Activated CD4-positive, alpha-beta T cell treated with anti-CD3 and anti-CD28 coated beads for 36 hours (primary cell): ENCODE results near the gene NPHP4. TPM values are rescaled to one million over a fixed set of nuclear protein-coding genes. Genes with fewer than 3 reads are reported as not detected.

Experiments
- ATAC-seq: fragments of 200-7000 bp; cut with Tn5 transposase; one replicate; pipeline ENCODE4 v1.10.0; 2021; ENCODE audit warnings: mild to moderate bottlenecking, moderate library complexity
- CTCF ChIA-PET: fragments of 350-600 bp; sonication (Branson Sonifier 250); formaldehyde crosslinking; loops from one replicate; lab custom pipeline; 2021; ENCODE audit warnings: antibody characterized with exemption; lab: Charles Lee
- POLR2A ChIA-PET: fragments of 350-600 bp; sonication (Branson Sonifier 250); formaldehyde crosslinking; loops from one replicate; lab custom pipeline; 2021; ENCODE audit warnings: antibody characterized with exemption, inconsistent platforms; lab: Charles Lee
- DNase-seq: peaks from one replicate; pipeline ENCODE4 v3.0.0-alpha.2; 2020
- H3K27ac Mint-ChIP-seq: one replicate; pipeline ENCODE4 v1.8.0; 2021; ENCODE audit warnings: mixed read lengths
- H3K27me3 Mint-ChIP-seq: one replicate; pipeline ENCODE4 v1.8.0; 2021; ENCODE audit warnings: mixed read lengths
- H3K36me3 Mint-ChIP-seq: one replicate; pipeline ENCODE4 v1.8.0; 2021; ENCODE audit warnings: low read depth, mixed read lengths
- H3K4me1 Mint-ChIP-seq: one replicate; pipeline ENCODE4 v1.8.0; 2021; ENCODE audit warnings: mixed read lengths
- H3K4me3 Mint-ChIP-seq: one replicate; pipeline ENCODE4 v1.8.0; 2021; ENCODE audit warnings: mild to moderate bottlenecking, moderate library complexity, mixed read lengths
- H3K9me3 Mint-ChIP-seq: one replicate; pipeline ENCODE4 v1.8.0; 2021; ENCODE audit warnings: low read depth, mixed read lengths
- intact Hi-C, 2 experiments: fragments of 100-400 bp; cut with DNase I in 1 of 2; cut with micrococcal nuclease in 1 of 2; formaldehyde crosslinking; loops; one replicate each; pipeline versions ENCODE4 v1.14.2 to v1.15.1; 2022 to 2024; cut with DNase I, micrococcal nuclease
- total RNA-seq, 2 experiments: library from RNA; stranded (reverse); gene quantifications; one replicate each; pipeline ENCODE4 v1.2.3, GENCODE V29; 2021

Gene NPHP4
- total RNA-seq, 2 experiments from 2014 or later = 12.9 to 14.1 TPM

DNA sequence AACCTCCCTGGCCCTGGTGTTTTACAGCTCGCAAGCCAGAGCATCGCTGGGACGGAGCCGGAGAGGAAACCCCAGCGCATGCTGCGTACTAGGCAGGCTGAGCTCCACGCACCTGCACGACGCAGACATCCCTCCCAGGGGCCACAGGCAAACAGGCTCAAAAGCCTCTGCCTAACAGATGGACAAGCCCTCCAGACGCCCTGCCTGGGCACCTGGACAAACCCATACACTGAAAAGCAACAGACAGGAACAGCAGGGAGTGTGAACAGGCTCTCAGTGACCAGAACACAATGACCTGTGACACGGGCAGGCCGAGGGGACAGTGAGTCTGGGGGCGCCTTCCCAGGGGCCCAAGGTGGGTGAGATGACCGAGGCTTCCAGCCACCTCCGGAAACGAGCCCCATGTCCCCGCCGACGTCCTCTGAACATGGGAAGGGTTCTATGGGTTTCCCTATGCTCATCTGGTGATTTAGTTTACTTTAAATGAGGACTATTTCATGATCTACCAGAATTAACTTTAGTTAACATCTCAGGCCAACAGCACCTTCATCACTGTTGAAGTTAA is 40.3 kb downstream of the NPHP4 start:
- Mint-ChIP-seq H3K36me3 (peaks cover 13% of the 10 kb centered on the region), H3K9me3 (no peaks in the 10 kb centered on the region), H3K4me1 (peaks cover 15% of the 10 kb centered on the region), H3K27me3 (no peaks in the 10 kb centered on the region), H3K4me3 (no peak overlapping the region), H3K27ac (no peak overlapping the region)
- ChIA-PET POLR2A (no interaction called here), CTCF (no interaction called here)
- no peak for DNase-seq
- intact Hi-C loops = no loop called here
- ATAC-seq = no peak

DNA sequence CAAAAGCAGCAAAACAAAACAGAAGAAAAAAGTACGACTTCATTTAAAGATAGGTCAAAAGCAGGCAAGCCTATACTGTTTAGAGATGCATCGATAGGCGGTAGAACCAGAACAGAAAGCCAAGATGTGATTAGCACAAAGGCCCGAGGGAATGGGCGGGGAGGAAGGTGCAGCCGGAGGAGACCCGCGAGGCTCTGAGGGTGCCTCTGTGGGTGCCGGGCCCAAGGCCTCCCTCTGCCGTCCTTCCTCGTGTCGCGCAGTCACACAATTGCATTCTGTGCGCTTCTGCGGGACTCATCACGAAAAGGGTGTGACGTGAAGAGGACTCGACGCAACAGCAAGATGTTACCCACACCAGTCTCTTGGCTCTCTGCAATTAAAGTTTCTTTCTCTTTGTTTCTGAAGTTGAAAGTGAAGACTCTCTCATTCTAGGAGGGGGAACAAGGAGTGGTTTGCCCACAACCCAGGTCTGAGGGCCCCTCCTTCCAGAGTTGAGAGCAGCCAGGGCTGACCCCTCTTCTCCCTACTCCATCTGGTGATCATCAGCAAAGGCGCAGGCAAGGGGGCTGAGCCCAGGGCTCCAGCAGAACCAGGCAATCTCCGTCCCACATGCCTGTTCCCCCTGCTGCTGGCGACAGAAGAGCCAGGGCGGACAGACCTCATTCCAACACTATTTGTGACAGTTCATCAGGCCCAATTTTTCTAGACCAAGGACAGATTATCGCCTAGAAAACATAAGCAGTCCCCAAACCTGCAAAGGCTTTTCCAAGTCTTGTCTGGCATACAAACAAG is 41.0 kb downstream of the NPHP4 start:
- no peak for ATAC-seq
- DNase-seq = no peak
- Mint-ChIP-seq H3K9me3 (no peaks in the 10 kb centered on the region), H3K36me3 (peaks cover 9% of the 10 kb centered on the region), H3K4me3 (no peak overlapping the region), H3K27ac (no peak overlapping the region), H3K27me3 (no peaks in the 10 kb centered on the region), H3K4me1 (peaks cover 13% of the 10 kb centered on the region)
- intact Hi-C loops = no loop called here
- POLR2A ChIA-PET = no interaction called here
- CTCF ChIA-PET = no interaction called here

DNA sequence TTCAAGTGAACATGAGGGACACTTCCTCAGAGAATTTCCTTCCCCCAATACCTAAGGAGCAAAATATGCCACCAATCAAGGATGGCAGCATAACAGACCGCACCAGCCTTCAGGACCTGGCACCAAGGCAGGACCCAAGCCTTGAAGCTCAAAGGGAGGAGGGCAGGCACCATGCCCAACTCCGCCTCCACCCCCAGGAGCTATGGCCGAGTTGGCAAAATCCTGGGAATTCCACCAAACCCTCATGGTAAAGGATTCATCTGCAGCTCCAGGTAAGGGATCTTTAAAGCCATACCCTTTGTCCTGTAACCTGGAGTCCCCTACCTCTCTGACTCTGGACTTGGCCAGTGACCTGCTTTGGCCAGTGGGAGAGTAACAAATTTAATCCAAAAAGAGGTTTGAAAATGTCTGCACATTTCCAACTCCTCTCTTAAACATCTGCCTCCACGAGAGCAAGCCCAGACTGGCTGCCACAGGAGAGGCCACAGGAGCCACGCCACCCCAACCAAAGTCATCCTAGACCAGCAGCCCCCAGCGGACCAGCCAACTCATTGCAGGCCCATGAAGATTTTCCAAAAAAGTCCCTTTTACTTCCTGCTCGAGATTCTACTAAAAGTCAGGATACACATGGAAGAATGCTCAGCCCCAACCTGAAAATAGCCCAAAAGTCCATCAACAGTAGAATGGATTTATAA is 41.9 kb downstream of the NPHP4 start:
- intact Hi-C loops = no loop called here
- H3K4me3 Mint-ChIP-seq = no peak overlapping the region
- H3K9me3 Mint-ChIP-seq = no peaks in the 10 kb centered on the region
- ChIA-PET POLR2A (no interaction called here), CTCF (no interaction called here)
- DNase-seq = no peak
- H3K27me3 Mint-ChIP-seq = no peaks in the 10 kb centered on the region
- ATAC-seq = no peak
- H3K36me3 Mint-ChIP-seq = peaks cover 10% of the 10 kb centered on the region
- H3K27ac Mint-ChIP-seq = no peak overlapping the region
- H3K4me1 Mint-ChIP-seq = peaks cover 10% of the 10 kb centered on the region

DNA sequence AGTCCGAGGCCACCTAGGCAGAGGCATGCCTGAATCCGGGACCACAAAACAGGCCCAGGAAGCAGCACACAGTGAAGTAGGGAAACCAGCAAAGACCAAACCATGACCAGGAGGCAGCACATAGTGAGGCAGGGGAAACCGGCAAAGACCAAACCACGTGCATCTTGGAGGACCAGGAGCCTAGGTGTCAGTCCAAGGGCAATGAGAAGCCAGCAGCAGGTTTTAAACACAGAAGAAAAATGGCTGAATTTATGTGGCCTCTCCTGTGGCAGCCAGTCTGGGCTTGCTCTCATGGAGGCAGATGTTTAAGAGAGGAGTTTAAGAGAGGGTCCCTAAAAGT is 42.5 kb downstream of the NPHP4 start:
- no peak for DNase-seq
- CTCF ChIA-PET = no interaction called here
- Mint-ChIP-seq H3K36me3 (peaks cover 7% of the 10 kb centered on the region), H3K4me1 (peaks cover 4% of the 10 kb centered on the region), H3K4me3 (no peak overlapping the region), H3K27ac (no peak overlapping the region), H3K9me3 (no peaks in the 10 kb centered on the region), H3K27me3 (no peaks in the 10 kb centered on the region)
- no peak for ATAC-seq
- POLR2A ChIA-PET = interaction anchor here (0.6 kb wide), 1 partner anchor 37 kb away, joined by 4 read pairs; no protein-coding TSS in a partner anchor
- intact Hi-C loops = no loop called here

DNA sequence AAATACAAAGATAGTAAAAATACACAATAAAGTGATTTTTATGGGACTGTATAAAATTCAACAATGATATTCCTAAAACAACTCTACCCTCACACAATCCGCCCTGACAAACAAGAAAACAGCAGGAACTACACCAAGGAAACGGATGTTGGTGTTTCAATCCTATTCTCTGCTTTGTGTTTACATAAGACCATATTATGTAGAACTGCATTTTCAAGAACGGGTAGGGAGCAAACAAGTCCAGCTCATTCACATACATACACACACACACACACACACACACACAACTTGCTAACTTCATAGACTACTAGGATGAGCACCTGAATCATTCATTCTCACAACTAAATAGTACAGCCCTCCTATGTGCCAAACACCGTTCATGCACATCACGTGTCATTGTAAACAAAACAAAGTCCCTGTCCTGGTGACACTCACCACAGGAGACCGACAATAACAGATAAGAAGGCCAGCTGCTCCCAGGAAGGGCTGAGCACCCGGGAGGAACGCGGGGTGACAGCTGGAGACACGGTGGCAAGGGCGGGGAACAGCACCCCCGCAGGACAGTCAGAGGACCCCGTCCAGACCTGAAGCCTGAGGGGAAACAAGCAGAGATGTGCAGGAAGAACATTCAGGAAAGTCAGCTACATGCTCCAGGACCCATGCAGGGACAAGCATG is 43.0 kb downstream of the NPHP4 start:
- intact Hi-C loops = no loop called here
- POLR2A ChIA-PET = interaction anchor here (0.6 kb wide), 1 partner anchor 37 kb away, joined by 4 read pairs; no protein-coding TSS in a partner anchor

DNA sequence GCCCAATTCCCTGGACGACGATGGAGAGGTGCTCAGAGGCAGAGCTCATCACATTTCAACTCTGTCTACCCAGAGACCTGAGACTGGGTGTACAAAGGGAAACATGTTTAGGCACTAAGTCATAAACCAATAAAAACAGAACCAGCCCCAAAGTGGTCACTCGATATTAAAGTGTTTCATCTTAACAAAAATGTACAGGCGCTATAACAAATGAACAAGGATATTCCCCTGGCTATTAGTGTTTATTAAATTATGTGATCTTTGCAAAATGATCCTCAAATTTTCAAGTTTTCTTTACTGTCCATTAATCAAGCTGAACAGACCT is 43.6 kb downstream of the NPHP4 start:
- Mint-ChIP-seq H3K27me3 (no peaks in the 10 kb centered on the region), H3K9me3 (no peaks in the 10 kb centered on the region), H3K36me3 (peaks cover 7% of the 10 kb centered on the region), H3K27ac (no peak overlapping the region), H3K4me1 (no peaks in the 10 kb centered on the region), H3K4me3 (no peak overlapping the region)
- intact Hi-C loops = no loop called here
- CTCF ChIA-PET = interaction anchor here (0.6 to 0.8 kb wide), 2 partner anchors 196 to 303 kb away, joined by 3 to 4 read pairs; no protein-coding TSS in a partner anchor
- ATAC-seq = no peak
- POLR2A ChIA-PET = no interaction called here
- no peak for DNase-seq

More for the DNA sequence above, 43.0 kb downstream of the NPHP4 start:
- Mint-ChIP-seq H3K36me3 (peaks cover 7% of the 10 kb centered on the region), H3K27me3 (no peaks in the 10 kb centered on the region), H3K4me1 (no peaks in the 10 kb centered on the region), H3K9me3 (no peaks in the 10 kb centered on the region), H3K4me3 (no peak overlapping the region), H3K27ac (no peak overlapping the region)
- no peak for DNase-seq
- ATAC-seq = no peak
- CTCF ChIA-PET = no interaction called here

DNA sequence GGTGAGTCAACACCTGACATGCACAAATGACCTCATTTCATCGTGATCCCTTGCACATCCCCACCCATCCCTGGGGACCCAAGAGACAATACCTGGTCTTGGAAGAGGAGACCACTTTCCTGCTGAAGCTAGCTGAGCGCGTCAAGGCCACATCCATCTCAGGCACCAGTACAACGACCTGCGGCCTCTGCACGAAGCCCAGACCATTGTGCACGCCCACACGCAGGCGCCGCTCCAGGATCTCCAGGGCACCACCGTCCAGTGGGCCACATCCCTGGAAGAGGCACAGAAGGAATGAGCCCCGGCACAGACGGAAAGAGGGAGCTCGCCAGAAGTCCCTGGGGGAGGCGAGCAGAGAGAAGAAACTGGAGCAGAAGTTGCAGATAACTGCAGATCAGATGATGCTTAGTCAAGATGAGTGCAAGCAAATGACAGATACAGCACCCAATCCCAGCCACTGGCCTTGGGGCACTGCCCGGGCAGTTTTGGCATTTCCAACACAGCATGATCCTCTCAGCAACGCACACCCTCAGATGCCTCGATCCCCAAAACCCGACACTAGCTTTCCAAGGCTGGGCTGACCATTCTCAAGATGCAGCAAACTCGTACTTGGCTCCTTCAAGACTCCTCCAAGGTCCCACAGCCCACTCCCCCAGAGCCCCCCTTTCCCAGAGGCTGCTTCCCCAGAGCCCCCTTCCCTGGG is 44.1 kb downstream of the NPHP4 start:
- ChIA-PET POLR2A (no interaction called here), CTCF (interaction anchor here (0.6 to 0.8 kb wide), 2 partner anchors 197 to 303 kb away, joined by 3 to 4 read pairs; no protein-coding TSS in a partner anchor)
- H3K9me3 Mint-ChIP-seq = no peaks in the 10 kb centered on the region

DNA sequence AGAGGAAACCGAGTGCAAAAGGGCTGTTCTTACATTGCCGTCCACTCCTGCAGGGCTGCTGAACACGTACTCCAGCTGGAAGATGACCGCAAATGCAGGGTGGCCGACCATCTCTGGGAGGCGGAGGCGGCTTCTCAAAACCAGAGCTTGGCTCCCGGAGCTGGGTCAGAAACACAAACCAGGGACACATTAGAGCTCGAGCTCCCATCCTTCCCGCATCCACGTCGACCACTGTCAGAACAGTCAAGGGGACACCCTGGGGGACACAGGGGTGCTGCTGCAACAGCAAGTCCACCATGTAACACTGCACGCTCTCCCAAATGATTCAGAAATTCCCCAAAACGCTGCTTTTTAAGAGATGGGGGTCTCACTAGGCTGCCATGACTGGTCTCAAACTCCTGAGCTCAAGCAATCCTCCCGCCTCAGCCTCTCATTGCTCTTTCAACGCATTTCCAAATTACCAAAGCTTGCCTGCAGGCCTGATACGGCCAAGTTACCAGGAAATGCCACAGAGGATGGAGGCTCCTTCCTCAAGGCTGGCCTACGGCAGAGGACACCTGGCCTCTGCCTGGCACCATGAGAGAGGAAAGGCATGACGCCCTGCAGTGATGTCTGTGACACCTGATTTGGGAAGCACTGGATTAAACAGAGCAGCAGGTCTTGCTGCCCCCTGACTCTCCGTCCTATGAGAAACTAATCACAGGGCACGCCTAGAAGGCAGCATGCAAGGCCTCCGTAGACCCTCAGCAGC is 45.0 kb downstream of the NPHP4 start:
- ATAC-seq (no peak), DNase-seq (no peak)
- no peaks in the 10 kb centered on the region for H3K27me3 Mint-ChIP-seq
- intact Hi-C loops = no loop called here
- H3K4me3 Mint-ChIP-seq = no peak overlapping the region
- ChIA-PET CTCF (no interaction called here), POLR2A (no interaction called here)
- no peaks in the 10 kb centered on the region for H3K4me1 Mint-ChIP-seq
- no peaks in the 10 kb centered on the region for H3K9me3 Mint-ChIP-seq
- H3K36me3 Mint-ChIP-seq = peaks cover 7% of the 10 kb centered on the region
- H3K27ac Mint-ChIP-seq = no peak overlapping the region

More for the DNA sequence above, 44.1 kb downstream of the NPHP4 start:
- no peak overlapping the region for H3K27ac Mint-ChIP-seq
- no peak for DNase-seq
- H3K36me3 Mint-ChIP-seq = peaks cover 7% of the 10 kb centered on the region
- intact Hi-C loops = no loop called here
- no peaks in the 10 kb centered on the region for H3K27me3 Mint-ChIP-seq
- H3K4me3 Mint-ChIP-seq = no peak overlapping the region
- no peaks in the 10 kb centered on the region for H3K4me1 Mint-ChIP-seq
- ATAC-seq = no peak

DNA sequence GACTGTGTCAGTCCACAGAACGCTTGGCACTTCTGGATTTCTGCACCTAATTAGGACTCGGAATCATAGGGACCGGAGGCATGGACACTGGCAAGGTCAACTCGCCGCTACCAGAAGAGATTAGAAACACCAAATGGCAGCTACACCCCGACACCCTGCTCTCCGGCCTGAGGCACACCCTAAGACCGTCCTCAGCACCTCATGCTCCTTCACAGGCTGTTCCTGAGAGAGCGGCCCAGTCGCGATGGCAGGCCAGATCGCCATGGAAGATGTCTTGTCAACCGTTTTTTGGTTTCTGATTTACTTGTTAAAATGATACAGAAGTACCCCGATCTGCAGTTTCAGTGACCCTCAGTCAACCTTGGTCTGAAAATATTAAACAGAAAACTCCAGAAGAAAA is 46.8 kb downstream of the NPHP4 start:
- Mint-ChIP-seq H3K36me3 (peaks cover 7% of the 10 kb centered on the region), H3K27me3 (no peaks in the 10 kb centered on the region), H3K27ac (no peak overlapping the region), H3K9me3 (no peaks in the 10 kb centered on the region), H3K4me1 (no peaks in the 10 kb centered on the region), H3K4me3 (no peak overlapping the region)
- POLR2A ChIA-PET = no interaction called here
- DNase-seq = no peak
- CTCF ChIA-PET = no interaction called here
- no peak for ATAC-seq
- intact Hi-C loops = no loop called here

DNA sequence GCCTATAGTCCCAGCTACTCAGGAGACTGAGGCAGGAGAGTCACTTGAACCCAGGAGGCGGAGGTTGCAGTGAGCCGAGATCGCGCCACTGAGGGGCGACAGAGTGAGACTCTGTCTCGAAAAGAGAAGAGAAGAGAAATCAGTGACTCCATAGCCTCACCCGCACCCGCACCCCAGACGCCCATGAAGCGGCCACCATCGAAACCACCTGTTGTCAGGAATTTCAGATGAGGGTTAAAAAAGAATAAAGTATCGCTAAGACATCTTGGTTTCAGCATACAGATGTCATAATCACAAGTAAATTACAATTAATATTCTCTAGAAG is 47.4 kb downstream of the NPHP4 start:
- intact Hi-C loops = no loop called here
- H3K4me1 Mint-ChIP-seq = no peaks in the 10 kb centered on the region
- no peak overlapping the region for H3K4me3 Mint-ChIP-seq
- ATAC-seq (no peak), DNase-seq (no peak)
- POLR2A ChIA-PET = no interaction called here
- no peaks in the 10 kb centered on the region for H3K9me3 Mint-ChIP-seq
- no peak overlapping the region for H3K27ac Mint-ChIP-seq
- H3K27me3 Mint-ChIP-seq = no peaks in the 10 kb centered on the region
- CTCF ChIA-PET = no interaction called here
- peaks cover 7% of the 10 kb centered on the region for H3K36me3 Mint-ChIP-seq
